Neural progenitor cell (in vitro differentiated cells): Measurements from ENCODE around the gene GORASP1. TPM values are rescaled to one million over a fixed set of nuclear protein-coding genes. Genes with fewer than 3 reads are reported as not detected.

Source experiments
- DNase-seq: peaks from one replicate; pipeline ENCODE4 v3.0.0-alpha.2; 2016; ENCODE audit warnings: low spot score
- H2AFZ ChIP-seq: fragments of 200-600 bp; sonication (generic); replicated peaks from 2 replicates; pipeline ENCODE4 v1.6.1; 2016; ENCODE audit warnings: antibody characterized with exemption
- H3F3A ChIP-seq: fragments of 200-600 bp; sonication (generic); 2 replicates; pipeline ENCODE4 v1.6.1; 2016; ENCODE audit warnings: antibody characterized with exemption, low read depth
- H3K27ac ChIP-seq: fragments of 200-600 bp; sonication (generic); 2 replicates; pipeline ENCODE4 v1.5.1; 2016; ENCODE audit warnings: mild to moderate bottlenecking
- H3K27me3 ChIP-seq: fragments of 200-600 bp; sonication (generic); 2 replicates; pipeline ENCODE4 v1.6.1; 2016; ENCODE audit warnings: mild to moderate bottlenecking, moderate library complexity
- H3K36me3 ChIP-seq: fragments of 200-600 bp; sonication (generic); 2 replicates; pipeline ENCODE4 v1.5.1; 2016
- H3K4me1 ChIP-seq: fragments of 200-600 bp; sonication (generic); 2 replicates; pipeline ENCODE4 v1.6.1; 2016; ENCODE audit warnings: mixed run types
- H3K4me2 ChIP-seq: fragments of 200-600 bp; sonication (generic); 2 replicates; pipeline ENCODE4 v1.6.1; 2016
- H3K4me3 ChIP-seq: fragments of 200-600 bp; sonication (generic); 2 replicates; pipeline ENCODE4 v1.5.1; 2016
- H3K79me2 ChIP-seq: fragments of 200-600 bp; sonication (generic); 2 replicates; pipeline ENCODE4 v1.6.1; 2016; ENCODE audit warnings: low read depth
- H3K9ac ChIP-seq: fragments of 200-600 bp; sonication (generic); 2 replicates; pipeline ENCODE4 v1.6.1; 2016
- H3K9me3 ChIP-seq: fragments of 200-600 bp; sonication (generic); 2 replicates; pipeline ENCODE4 v1.5.1; 2016; ENCODE audit warnings: low read depth
- H4K20me1 ChIP-seq: fragments of 200-600 bp; sonication (generic); 2 replicates; pipeline ENCODE4 v1.6.1; 2016; ENCODE audit warnings: low read depth
- H3K27ac Mint-ChIP-seq: 3 replicates; pipeline ENCODE4 v1.8.0; 2021; ENCODE audit warnings: mixed read lengths
- H3K27me3 Mint-ChIP-seq: 2 replicates; pipeline ENCODE4 v1.8.0; 2022; ENCODE audit warnings: low read depth, mild to moderate bottlenecking, inconsistent platforms, moderate library complexity, mixed read lengths; ENCODE audit not compliant: insufficient read depth
- H3K36me3 Mint-ChIP-seq: 3 replicates; pipeline ENCODE4 v1.8.0; 2021; ENCODE audit warnings: mixed read lengths
- H3K4me1 Mint-ChIP-seq: 3 replicates; pipeline ENCODE4 v1.8.0; 2021; ENCODE audit warnings: mixed read lengths
- H3K4me3 Mint-ChIP-seq: 3 replicates; pipeline ENCODE4 v1.8.0; 2021; ENCODE audit warnings: mild to moderate bottlenecking, moderate library complexity, mixed read lengths
- H3K9me3 Mint-ChIP-seq: 3 replicates; pipeline ENCODE4 v1.8.0; 2020; ENCODE audit warnings: mixed read lengths
- EZH2 ChIP-seq: fragments of 200-600 bp; sonication (generic); IDR thresholded peaks from 2 replicates; pipeline ENCODE4 v1.6.1; 2017; ENCODE audit warnings: antibody characterized with exemption, mild to moderate bottlenecking, moderate library complexity
- EZH2phosphoT487 ChIP-seq: fragments of 200-600 bp; sonication (generic); IDR thresholded peaks from 2 replicates; pipeline ENCODE4 v1.6.1; 2017; ENCODE audit warnings: antibody characterized with exemption
- total RNA-seq: library from RNA; depleted of rRNA; stranded (reverse); fragments of >200 nt; gene quantifications from 2 replicates; pipeline ENCODE4 v1.2.3, GENCODE V29; 2015; ENCODE audit warnings: low replicate concordance
- TF ChIP-seq, protein P1 (sequence below): fragments of 200-600 bp; sonication (generic); IDR thresholded peaks from 2 replicates; pipeline ENCODE4 v1.5.1; 2017; ENCODE audit warnings: antibody characterized with exemption, mild to moderate bottlenecking

The GORASP1 gene
- total RNA-seq, 1 donor from 2014 or later, result 18.0 TPM

DNA sequence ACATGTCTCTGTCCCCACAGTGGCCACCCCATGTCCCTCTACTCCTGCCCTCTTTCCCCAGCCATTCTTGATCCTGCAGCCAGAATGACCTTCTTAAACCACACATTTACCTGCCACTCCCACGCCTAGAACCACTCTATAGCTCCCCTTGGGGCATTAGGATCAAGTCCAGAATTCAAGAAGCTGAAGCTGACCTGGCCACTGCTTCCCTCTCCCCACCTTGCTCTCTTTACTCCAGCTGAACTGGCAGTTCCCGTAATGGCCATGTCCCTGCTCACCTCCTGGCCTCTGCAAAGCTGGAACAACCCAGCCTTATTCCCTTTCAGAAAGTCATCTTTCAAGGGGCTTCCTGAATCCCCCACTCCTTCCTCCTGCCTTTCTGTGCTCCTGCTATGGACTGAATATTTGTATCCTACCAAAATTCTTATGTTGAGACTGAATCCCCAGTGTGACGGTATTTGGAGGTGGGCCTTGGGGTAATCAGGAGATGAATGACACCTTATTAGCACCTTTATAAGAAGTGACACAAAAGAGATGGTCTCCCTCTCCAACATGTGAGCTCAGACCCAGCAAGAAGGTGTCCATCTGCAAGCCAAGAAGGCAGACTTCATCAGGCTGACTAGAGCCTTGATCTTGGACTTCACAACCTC, 42.2 kb upstream of the GORASP1 start:
- H3K4me2 ChIP-seq, result no peak overlapping the region
- no peak overlapping the region for H3K27ac Mint-ChIP-seq
- H3K27ac ChIP-seq, result no peak overlapping the region

DNA sequence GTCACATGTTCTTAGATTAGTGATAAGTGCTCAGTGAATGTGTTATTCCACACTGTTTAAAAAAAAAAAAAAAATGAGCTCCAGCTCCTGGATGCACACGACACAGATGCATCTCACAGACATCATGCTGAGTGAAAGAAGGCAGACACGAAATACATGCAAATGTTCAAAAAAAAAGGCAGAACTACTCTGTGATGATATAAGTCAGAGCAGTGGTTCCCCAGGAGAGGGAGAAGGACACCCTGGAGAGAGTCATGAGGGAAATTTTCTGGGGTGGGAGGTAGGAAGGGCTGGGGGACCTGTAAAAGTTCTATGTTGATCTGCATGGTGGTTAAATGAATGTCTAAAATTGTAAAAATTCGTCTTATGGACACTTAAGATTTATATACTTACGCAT, 41.6 kb upstream of the GORASP1 start:
- Histone ChIP-seq H3K27me3 (peaks cover 11% of the 10 kb centered on the region), H4K20me1 (peaks cover 35% of the 10 kb centered on the region), H3F3A (peaks cover 31% of the 10 kb centered on the region), H3K27ac (no peak overlapping the region), H3K4me2 (no peak overlapping the region), H3K4me3 (no peak overlapping the region), H3K79me2 (peaks cover 23% of the 10 kb centered on the region), H3K4me1 (peaks cover 25% of the 10 kb centered on the region), H2AFZ (no peak overlapping the region), H3K9ac (no peak overlapping the region), H3K36me3 (no peaks in the 10 kb centered on the region), H3K9me3 (no peaks in the 10 kb centered on the region)
- Mint-ChIP-seq H3K4me3 (peak overlapping the region; percentile 41), H3K27me3 (peaks cover 14% of the 10 kb centered on the region), H3K27ac (peak overlapping the region; percentile 23), H3K9me3 (no peaks in the 10 kb centered on the region), H3K4me1 (peaks cover 74% of the 10 kb centered on the region), H3K36me3 (peaks cover 4% of the 10 kb centered on the region)
- DNase-seq, result no peak
- TF ChIP-seq, protein P1, sequence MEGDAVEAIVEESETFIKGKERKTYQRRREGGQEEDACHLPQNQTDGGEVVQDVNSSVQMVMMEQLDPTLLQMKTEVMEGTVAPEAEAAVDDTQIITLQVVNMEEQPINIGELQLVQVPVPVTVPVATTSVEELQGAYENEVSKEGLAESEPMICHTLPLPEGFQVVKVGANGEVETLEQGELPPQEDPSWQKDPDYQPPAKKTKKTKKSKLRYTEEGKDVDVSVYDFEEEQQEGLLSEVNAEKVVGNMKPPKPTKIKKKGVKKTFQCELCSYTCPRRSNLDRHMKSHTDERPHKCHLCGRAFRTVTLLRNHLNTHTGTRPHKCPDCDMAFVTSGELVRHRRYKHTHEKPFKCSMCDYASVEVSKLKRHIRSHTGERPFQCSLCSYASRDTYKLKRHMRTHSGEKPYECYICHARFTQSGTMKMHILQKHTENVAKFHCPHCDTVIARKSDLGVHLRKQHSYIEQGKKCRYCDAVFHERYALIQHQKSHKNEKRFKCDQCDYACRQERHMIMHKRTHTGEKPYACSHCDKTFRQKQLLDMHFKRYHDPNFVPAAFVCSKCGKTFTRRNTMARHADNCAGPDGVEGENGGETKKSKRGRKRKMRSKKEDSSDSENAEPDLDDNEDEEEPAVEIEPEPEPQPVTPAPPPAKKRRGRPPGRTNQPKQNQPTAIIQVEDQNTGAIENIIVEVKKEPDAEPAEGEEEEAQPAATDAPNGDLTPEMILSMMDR, result no peak
- TF ChIP-seq EZH2, result no peak
- TF ChIP-seq EZH2phosphoT487, result no peak

More for the DNA sequence above, 42.2 kb upstream of the GORASP1 start:
- no peak overlapping the region for H3K4me3 ChIP-seq
- Mint-ChIP-seq H3K4me1 (peaks cover 77% of the 10 kb centered on the region), H3K36me3 (peaks cover under 1% of the 10 kb centered on the region), H3K9me3 (no peaks in the 10 kb centered on the region), H3K4me3 (no peak overlapping the region), H3K27me3 (peaks cover 11% of the 10 kb centered on the region)
- H3K36me3 ChIP-seq, result no peaks in the 10 kb centered on the region
- peaks cover 31% of the 10 kb centered on the region for H3K4me1 ChIP-seq
- H3K9me3 ChIP-seq, result no peaks in the 10 kb centered on the region
- no peak overlapping the region for H2AFZ ChIP-seq
- peaks cover 23% of the 10 kb centered on the region for H3K79me2 ChIP-seq
- peaks cover 35% of the 10 kb centered on the region for H4K20me1 ChIP-seq
- no peak for DNase-seq
- TF ChIP-seq EZH2 (no peak), EZH2phosphoT487 (no peak)
- TF ChIP-seq, protein P1, result no peak
- H3K9ac ChIP-seq, result no peak overlapping the region
- peaks cover 37% of the 10 kb centered on the region for H3F3A ChIP-seq
- peaks cover 11% of the 10 kb centered on the region for H3K27me3 ChIP-seq

- no peak overlapping the region for H3K4me3 ChIP-seq
- DNase-seq, result no peak
- no peak overlapping the region for H3K4me2 ChIP-seq
- no peaks in the 10 kb centered on the region for H3K36me3 ChIP-seq
- H3K9me3 ChIP-seq, result no peaks in the 10 kb centered on the region
- H3K4me3 Mint-ChIP-seq, result peak overlapping the region; percentile 56
- peaks cover 35% of the 10 kb centered on the region for H4K20me1 ChIP-seq
- peaks cover 14% of the 10 kb centered on the region for H3K27me3 Mint-ChIP-seq
- no peak overlapping the region for H2AFZ ChIP-seq
- H3K27ac ChIP-seq, result no peak overlapping the region
- TF ChIP-seq, protein P1, result no peak
- TF ChIP-seq EZH2 (no peak), EZH2phosphoT487 (no peak)
- H3K4me1 Mint-ChIP-seq, result peaks cover 72% of the 10 kb centered on the region
- peak overlapping the region; percentile 94 for H3K27ac Mint-ChIP-seq
- peaks cover 23% of the 10 kb centered on the region for H3K4me1 ChIP-seq
- H3F3A ChIP-seq, result peaks cover 26% of the 10 kb centered on the region
- H3K9ac ChIP-seq, result no peak overlapping the region
- H3K36me3 Mint-ChIP-seq, result peaks cover 4% of the 10 kb centered on the region
- peaks cover 11% of the 10 kb centered on the region for H3K27me3 ChIP-seq
- no peaks in the 10 kb centered on the region for H3K9me3 Mint-ChIP-seq
- H3K79me2 ChIP-seq, result peaks cover 23% of the 10 kb centered on the region
Observed at GRCh38 chr3:39148435-39149058, 41.1 kb upstream of the GORASP1 start.
